GM19239 (cell line): ENCODE measurements around the gene MYT1.

Experiments used
- DNase-seq: peaks from one replicate; pipeline ENCODE4 v3.0.0; 2011; ENCODE audit warnings: low spot score; ENCODE audit not compliant: insufficient read length
- FAIRE-seq: peaks from 2 replicates; lab custom pipeline; 2011; peaks lifted over from hg19 to GRCh38; lab: Jason Lieb, UNC

Gene MYT1

GRCh38 chr20:64188091-64188490 is 23.8 kb downstream of the MYT1 start:
- FAIRE-seq (no peak), DNase-seq (no peak)

- FAIRE-seq = no peak
- no peak for DNase-seq
Observed at GRCh38 chr20:64188682-64189529, 24.7 kb downstream of the MYT1 start.

GRCh38 chr20:64189530-64189966 is 25.3 kb downstream of the MYT1 start:
- no peak for FAIRE-seq
- no peak for DNase-seq

GRCh38 chr20:64189986-64190385 is 25.7 kb downstream of the MYT1 start:
- DNase-seq (no peak), FAIRE-seq (no peak)

- FAIRE-seq = no peak
- DNase-seq = no peak
Observed at GRCh38 chr20:64191002-64191401, 26.8 kb downstream of the MYT1 start.

- FAIRE-seq (no peak), DNase-seq (no peak)
Observed at GRCh38 chr20:64192406-64192805, 28.2 kb downstream of the MYT1 start.

GRCh38 chr20:64193058-64193457 is 28.8 kb downstream of the MYT1 start:
- DNase-seq (no peak), FAIRE-seq (no peak)

GRCh38 chr20:64194269-64194668 is 30.0 kb downstream of the MYT1 start:
- DNase-seq = no peak
- no peak for FAIRE-seq

- DNase-seq (no peak), FAIRE-seq (no peak)
Observed at GRCh38 chr20:64196309-64196708, 32.1 kb downstream of the MYT1 start.

- no peak for DNase-seq
- no peak for FAIRE-seq
Observed at GRCh38 chr20:64196847-64197306, 32.6 kb downstream of the MYT1 start.

- no peak for FAIRE-seq
- DNase-seq = no peak
Observed at GRCh38 chr20:64198347-64198746, 34.1 kb downstream of the MYT1 start.

GRCh38 chr20:64199395-64199794 is 35.1 kb downstream of the MYT1 start:
- FAIRE-seq (no peak), DNase-seq (no peak)

- FAIRE-seq = no peak
- DNase-seq = no peak
Observed at GRCh38 chr20:64200740-64201139, 36.5 kb downstream of the MYT1 start.

GRCh38 chr20:64201653-64202052 is 37.4 kb downstream of the MYT1 start:
- FAIRE-seq = no peak
- no peak for DNase-seq

GRCh38 chr20:64203037-64203777 is 39.0 kb downstream of the MYT1 start:
- DNase-seq = no peak
- FAIRE-seq = no peak

- FAIRE-seq (no peak), DNase-seq (no peak)
Observed at GRCh38 chr20:64205611-64206026, 41.4 kb downstream of the MYT1 start.

GRCh38 chr20:64206614-64207013 is 42.4 kb downstream of the MYT1 start:
- FAIRE-seq = no peak
- DNase-seq = no peak

GRCh38 chr20:64207641-64208590 is 43.7 kb downstream of the MYT1 start:
- DNase-seq (no peak), FAIRE-seq (no peak)

- FAIRE-seq (no peak), DNase-seq (no peak)
Observed at GRCh38 chr20:64209148-64209547, 44.9 kb downstream of the MYT1 start.

- FAIRE-seq (no peak), DNase-seq (no peak)
Observed at GRCh38 chr20:64210656-64211369, 46.6 kb downstream of the MYT1 start.
